PC-3 (cell line): ENCODE results near the gene MLKL. TPM values are rescaled to one million over a fixed set of nuclear protein-coding genes. Genes with fewer than 3 reads are reported as not detected.

Experiments used
- ATAC-seq: fragments of 200-7000 bp; cut with Tn5 transposase; 2 replicates; pipeline ENCODE4 v1.9.1; 2020; ENCODE audit warnings: mild to moderate bottlenecking, moderate library complexity
- BruUV-seq: library from RNA; stranded (reverse); fragments of 400-500 nt; replicated peaks from 2 replicates; lab custom pipeline; 2021; lab: Mats Ljungman, UMichigan
- CTCF ChIA-PET: fragments of 300-600 bp; sonication (Branson Sonifier 250); formaldehyde crosslinking; loops from one replicate; lab custom pipeline; 2022; ENCODE audit warnings: antibody characterized with exemption; lab: Charles Lee
- POLR2A ChIA-PET: fragments of 300-600 bp; sonication (Branson Sonifier 250); formaldehyde crosslinking; loops from one replicate; lab custom pipeline; 2022; ENCODE audit warnings: antibody characterized with exemption; ENCODE audit not compliant: unreplicated experiment; lab: Charles Lee
- DNase-seq: peaks from one replicate; pipeline ENCODE4 v3.0.0-alpha.2; 2015
- H2AFZ ChIP-seq: fragments of 300-600 bp; sonication (generic); 2 replicates; pipeline ENCODE4 v1.6.0; 2016; ENCODE audit warnings: antibody characterized with exemption, low read length
- H3F3A ChIP-seq: fragments of 300-600 bp; sonication (generic); one replicate; pipeline ENCODE4 v1.6.0; 2017; ENCODE audit warnings: antibody characterized with exemption, low read length, control low read depth, mild to moderate bottlenecking; ENCODE audit not compliant: unreplicated experiment
- H3K27ac ChIP-seq: fragments of 300-600 bp; sonication (generic); 2 replicates; pipeline ENCODE4 v1.5.1; 2016; ENCODE audit warnings: mild to moderate bottlenecking, low read length
- H3K27me3 ChIP-seq: fragments of 300-600 bp; sonication (generic); 2 replicates; pipeline ENCODE4 v1.6.1; 2016; ENCODE audit warnings: low read length, mixed read lengths
- H3K36me3 ChIP-seq: fragments of 300-600 bp; sonication (generic); 2 replicates; pipeline ENCODE4 v1.6.1; 2016; ENCODE audit warnings: low read depth, mixed run types, low read length, mixed read lengths
- H3K4me1 ChIP-seq: fragments of 300-600 bp; sonication (generic); 2 replicates; pipeline ENCODE4 v1.5.1; 2016; ENCODE audit warnings: low read length; ENCODE audit not compliant: insufficient read depth
- H3K4me2 ChIP-seq: fragments of 300-600 bp; sonication (generic); 2 replicates; pipeline ENCODE4 v1.6.0; 2016; ENCODE audit warnings: low read length
- H3K4me3 ChIP-seq: fragments of 300-600 bp; sonication (generic); 2 replicates; pipeline ENCODE4 v1.5.1; 2016; ENCODE audit warnings: mild to moderate bottlenecking, low read length, mixed read lengths
- H3K79me2 ChIP-seq: fragments of 300-600 bp; sonication (generic); 2 replicates; pipeline ENCODE4 v1.6.1; 2017; ENCODE audit warnings: low read length, mixed read lengths
- H3K9ac ChIP-seq: fragments of 300-600 bp; sonication (generic); 2 replicates; pipeline ENCODE4 v1.6.0; 2016; ENCODE audit warnings: mild to moderate bottlenecking, low read length
- H3K9me2 ChIP-seq: fragments of 300-600 bp; sonication (generic); replicated peaks from 2 replicates; pipeline ENCODE4 v1.6.1; 2016; ENCODE audit warnings: mixed run types, low read length, mixed read lengths
- H3K9me3 ChIP-seq: fragments of 300-600 bp; sonication (generic); 2 replicates; pipeline ENCODE4 v1.6.1; 2016; ENCODE audit warnings: low read length, mixed read lengths
- H4K20me1 ChIP-seq: fragments of 300-600 bp; sonication (generic); 2 replicates; pipeline ENCODE4 v1.6.1; 2016; ENCODE audit warnings: low read length, mixed read lengths
- CTCF ChIP-seq: fragments of 300-600 bp; sonication (generic); conservative IDR thresholded peaks from 2 replicates; pipeline ENCODE4 v1.5.1; 2017; ENCODE audit warnings: antibody characterized with exemption, low read depth, mild to moderate bottlenecking, low read length
- EZH2 ChIP-seq: fragments of 300-600 bp; sonication (generic); IDR thresholded peaks from one replicate; pipeline ENCODE4 v1.6.1; 2017; ENCODE audit warnings: antibody characterized with exemption, mild to moderate bottlenecking, low read length; ENCODE audit not compliant: unreplicated experiment
- EZH2phosphoT487 ChIP-seq: fragments of 300-600 bp; sonication (generic); IDR thresholded peaks from 2 replicates; pipeline ENCODE4 v1.6.1; 2018; ENCODE audit warnings: mild to moderate bottlenecking, antibody characterized with exemption, low read length, borderline replicate concordance
- intact Hi-C: fragments of 100-400 bp; cut with micrococcal nuclease; formaldehyde crosslinking; loops from 2 replicates; pipeline ENCODE4 v1.9.0; 2023
- total RNA-seq: library from RNA; depleted of rRNA; stranded (reverse); fragments of >200 nt; gene quantifications from 2 replicates; pipeline ENCODE4 v1.2.3, GENCODE V29; 2014

MLKL gene
- total RNA-seq, 1 experiment from 2014 or later, result 30.9 TPM

- Histone ChIP-seq H3K9me2 (no peaks in the 10 kb centered on the region), H3K9ac (no peak overlapping the region), H3K4me3 (no peak overlapping the region), H2AFZ (no peak overlapping the region), H3K9me3 (no peaks in the 10 kb centered on the region), H4K20me1 (no peaks in the 10 kb centered on the region), H3K36me3 (no peaks in the 10 kb centered on the region), H3K79me2 (no peaks in the 10 kb centered on the region), H3K27ac (no peak overlapping the region), H3K27me3 (no peaks in the 10 kb centered on the region), H3K4me1 (peaks cover 3% of the 10 kb centered on the region; the same call in 1 of the 2 replicates), H3K4me2 (no peak overlapping the region), H3F3A (no peaks in the 10 kb centered on the region)
- intact Hi-C loops, result no loop called here
- BruUV-seq, result no TSS peak
- DNase-seq, result no peak
- ChIA-PET CTCF (no interaction called here), POLR2A (no interaction called here)
- TF ChIP-seq EZH2phosphoT487 (no peak), EZH2 (no peak), CTCF (no peak)
- no peak for ATAC-seq
Observed at GRCh38 chr16:74713876-74714275, 13.2 kb upstream of the MLKL start.

GRCh38 chr16:74713325-74713724 lies 12.7 kb upstream of the MLKL start:
- no peaks in the 10 kb centered on the region for H3K36me3 ChIP-seq
- no peak for ATAC-seq
- H3K9me2 ChIP-seq, result no peaks in the 10 kb centered on the region
- no peak overlapping the region for H2AFZ ChIP-seq
- intact Hi-C loops, result no loop called here
- ChIA-PET CTCF (no interaction called here), POLR2A (no interaction called here)
- no peak overlapping the region for H3K4me2 ChIP-seq
- peaks cover 3% of the 10 kb centered on the region; the same call in 1 of the 2 replicates for H3K4me1 ChIP-seq
- no peaks in the 10 kb centered on the region for H3K27me3 ChIP-seq
- no peak overlapping the region for H3K9ac ChIP-seq
- no peak overlapping the region for H3K27ac ChIP-seq
- no peaks in the 10 kb centered on the region for H3K9me3 ChIP-seq
- no peaks in the 10 kb centered on the region for H3K79me2 ChIP-seq
- no TSS peak for BruUV-seq
- no peak for DNase-seq
- H4K20me1 ChIP-seq, result no peaks in the 10 kb centered on the region
- TF ChIP-seq EZH2, result no peak
- no peak for TF ChIP-seq EZH2phosphoT487
- no peak for TF ChIP-seq CTCF
- no peak overlapping the region for H3K4me3 ChIP-seq
- no peaks in the 10 kb centered on the region for H3F3A ChIP-seq

DNA sequence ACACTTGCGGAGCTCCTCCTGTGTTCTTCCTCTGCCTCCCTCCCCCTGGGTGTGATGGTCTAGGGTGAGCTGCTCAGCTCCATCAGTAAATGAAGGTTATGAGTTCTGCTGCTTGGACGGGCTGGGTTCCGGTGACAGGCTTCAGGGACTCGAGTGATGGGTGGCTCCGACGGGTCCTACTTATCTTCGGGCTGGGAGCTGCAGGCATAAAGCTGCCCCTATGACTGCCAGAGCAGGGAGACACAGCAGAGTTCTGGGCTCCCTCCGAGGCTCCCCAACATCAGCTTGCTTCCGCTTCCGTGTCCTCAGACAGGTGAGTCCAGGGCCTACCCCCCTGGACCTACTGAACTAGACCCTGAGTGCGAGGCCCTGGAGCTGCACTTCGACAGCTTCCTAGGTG lies 11.3 kb upstream of the MLKL start:
- no peak overlapping the region for H3K27ac ChIP-seq
- intact Hi-C loops, result no loop called here
- CTCF ChIA-PET, result interaction anchor here (0.6 kb wide), 1 partner anchor 55 kb away, joined by 4 read pairs; no protein-coding TSS in a partner anchor
- no peak overlapping the region for H3K4me2 ChIP-seq
- no peak overlapping the region for H2AFZ ChIP-seq
- DNase-seq, result no peak
- H4K20me1 ChIP-seq, result no peaks in the 10 kb centered on the region
- POLR2A ChIA-PET, result interaction anchor here (0.8 kb wide), 1 partner anchor 11 kb away, joined by 3 read pairs; the partner anchor contains the start of gene MLKL
- BruUV-seq, result no TSS peak
- H3K9me3 ChIP-seq, result no peaks in the 10 kb centered on the region
- no peaks in the 10 kb centered on the region for H3F3A ChIP-seq
- TF ChIP-seq EZH2 (no peak), CTCF (no peak), EZH2phosphoT487 (no peak)
- H3K79me2 ChIP-seq, result no peaks in the 10 kb centered on the region
- no peak overlapping the region for H3K9ac ChIP-seq
- ATAC-seq, result no peak
- no peaks in the 10 kb centered on the region for H3K27me3 ChIP-seq
- no peaks in the 10 kb centered on the region for H3K36me3 ChIP-seq
- no peak overlapping the region for H3K4me3 ChIP-seq
- peaks cover 3% of the 10 kb centered on the region; the same call in 1 of the 2 replicates for H3K4me1 ChIP-seq
- no peaks in the 10 kb centered on the region for H3K9me2 ChIP-seq
